Body of pancreas (tissue), 4 donors: Measurements from ENCODE around the gene BIRC5.

Experiments
- CTCF ChIP-seq, 7 experiments: fragments of 450-650 bp in 4 of 7; fragments of 200-600 bp in 3 of 7; sonication (generic) in 3 of 7; IDR thresholded peaks; one replicate each; pipeline ENCODE4 v1.5.1; 2016 to 2019; ENCODE audit warnings: antibody characterized with exemption in 7 of 7
- POLR2A ChIP-seq, 3 donors: fragments of 450-650 bp; IDR thresholded peaks; one replicate each; pipeline ENCODE4 v1.6.1; 2016; ENCODE audit warnings: antibody characterized with exemption in 3 of 3, mild to moderate bottlenecking in 2 of 3

- no peak for TF ChIP-seq CTCF (IDR thresholded peaks at IDR 0.05)
- TF ChIP-seq POLR2A (IDR thresholded peaks at IDR 0.05), result no peak
These were observed 51.1 kb downstream of the BIRC5 start for GRCh38 chr17:78265121-78265520.
